ENCODE results near the gene TPSG1.

The TPSG1 gene

GRCh38 chr16:1217526-1217925 is 7.5 kb downstream of the TPSG1 start:
- H2AFZ ChIP-seq, result no peak overlapping the region
- H3K36me3 ChIP-seq (ENCODE audit: control insufficient read depth, insufficient read depth, low read length), result no peaks in the 10 kb centered on the region
- H3K79me2 ChIP-seq, result no peaks in the 10 kb centered on the region
- TF ChIP-seq, protein P1, sequence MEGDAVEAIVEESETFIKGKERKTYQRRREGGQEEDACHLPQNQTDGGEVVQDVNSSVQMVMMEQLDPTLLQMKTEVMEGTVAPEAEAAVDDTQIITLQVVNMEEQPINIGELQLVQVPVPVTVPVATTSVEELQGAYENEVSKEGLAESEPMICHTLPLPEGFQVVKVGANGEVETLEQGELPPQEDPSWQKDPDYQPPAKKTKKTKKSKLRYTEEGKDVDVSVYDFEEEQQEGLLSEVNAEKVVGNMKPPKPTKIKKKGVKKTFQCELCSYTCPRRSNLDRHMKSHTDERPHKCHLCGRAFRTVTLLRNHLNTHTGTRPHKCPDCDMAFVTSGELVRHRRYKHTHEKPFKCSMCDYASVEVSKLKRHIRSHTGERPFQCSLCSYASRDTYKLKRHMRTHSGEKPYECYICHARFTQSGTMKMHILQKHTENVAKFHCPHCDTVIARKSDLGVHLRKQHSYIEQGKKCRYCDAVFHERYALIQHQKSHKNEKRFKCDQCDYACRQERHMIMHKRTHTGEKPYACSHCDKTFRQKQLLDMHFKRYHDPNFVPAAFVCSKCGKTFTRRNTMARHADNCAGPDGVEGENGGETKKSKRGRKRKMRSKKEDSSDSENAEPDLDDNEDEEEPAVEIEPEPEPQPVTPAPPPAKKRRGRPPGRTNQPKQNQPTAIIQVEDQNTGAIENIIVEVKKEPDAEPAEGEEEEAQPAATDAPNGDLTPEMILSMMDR (IDR thresholded peaks at IDR 0.05), result no peak
- H3K4me3 ChIP-seq (ENCODE audit: low read depth, low read length), result no peak overlapping the region
- no peak overlapping the region for H3K4me2 ChIP-seq (ENCODE audit: low read length)
- H3K27ac ChIP-seq, result no peak overlapping the region
- no peak overlapping the region for H3K9ac ChIP-seq
- H3K9me3 ChIP-seq (ENCODE audit: control insufficient read depth, low read length), result no peaks in the 10 kb centered on the region
- H3K27me3 ChIP-seq (ENCODE audit: control insufficient read depth, insufficient read depth, low read length), result no peaks in the 10 kb centered on the region
- H3K4me1 ChIP-seq, result no peaks in the 10 kb centered on the region

DNA sequence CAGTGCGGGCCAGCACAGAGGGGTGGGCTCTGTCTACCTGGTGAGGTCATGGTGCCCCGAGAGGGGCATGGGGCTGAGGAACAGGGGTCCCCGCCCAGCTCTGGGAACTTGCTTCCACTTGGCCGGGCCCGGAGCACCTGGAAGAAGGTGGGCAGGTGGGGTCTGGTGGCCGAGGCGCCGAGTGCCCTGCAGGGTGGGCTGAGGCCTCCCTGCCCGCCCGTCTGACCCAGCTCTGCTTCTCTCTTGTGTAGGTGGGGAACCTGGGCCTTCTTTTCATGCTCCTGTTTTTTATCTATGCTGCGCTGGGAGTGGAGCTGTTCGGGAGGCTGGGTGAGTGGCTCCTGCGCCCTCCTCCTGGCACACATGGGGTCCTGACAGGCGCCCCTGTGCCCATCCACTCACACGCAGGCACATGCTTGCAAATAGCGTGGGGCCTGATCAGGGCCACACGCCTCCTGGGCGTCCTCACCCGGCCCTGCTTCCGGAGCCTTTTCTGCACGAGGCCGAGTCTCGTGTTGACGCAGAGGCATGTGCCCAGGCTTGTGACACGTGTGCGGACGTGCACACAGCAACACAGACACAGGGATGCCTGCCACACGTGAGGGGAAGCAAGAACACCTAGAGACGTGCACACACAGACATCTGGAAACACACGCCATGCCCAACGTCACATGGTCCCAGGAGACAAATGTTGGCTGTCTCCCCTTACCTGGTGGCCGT is 8.2 kb downstream of the TPSG1 start:
- Histone ChIP-seq H3K27ac (no peak overlapping the region), H3K4me2 (ENCODE audit: low read length) (no peak overlapping the region)

GRCh38 chr16:1216296-1216619 is 8.8 kb downstream of the TPSG1 start:
- H2AFZ ChIP-seq, result no peak overlapping the region
- H3K9ac ChIP-seq, result no peak overlapping the region
- no peaks in the 10 kb centered on the region for H3K4me1 ChIP-seq
- no peaks in the 10 kb centered on the region for H3K36me3 ChIP-seq (ENCODE audit: control insufficient read depth, insufficient read depth, low read length)
- H3K79me2 ChIP-seq, result no peaks in the 10 kb centered on the region
- H3K4me2 ChIP-seq (ENCODE audit: low read length), result no peak overlapping the region
- H3K9me3 ChIP-seq (ENCODE audit: control insufficient read depth, low read length), result no peaks in the 10 kb centered on the region
- H3K27me3 ChIP-seq (ENCODE audit: control insufficient read depth, insufficient read depth, low read length), result no peaks in the 10 kb centered on the region
- no peak overlapping the region for H3K4me3 ChIP-seq (ENCODE audit: low read depth, low read length)
- H3K27ac ChIP-seq, result no peak overlapping the region
- TF ChIP-seq, protein P1 (IDR thresholded peaks at IDR 0.05), result no peak

More for the DNA sequence above, 8.2 kb downstream of the TPSG1 start:
- Histone ChIP-seq H3K79me2 (no peaks in the 10 kb centered on the region), H3K4me3 (ENCODE audit: low read depth, low read length) (no peak overlapping the region), H3K9me3 (ENCODE audit: control insufficient read depth, low read length) (no peaks in the 10 kb centered on the region), H3K9ac (no peak overlapping the region), H2AFZ (no peak overlapping the region), H3K27me3 (ENCODE audit: control insufficient read depth, insufficient read depth, low read length) (no peaks in the 10 kb centered on the region), H3K4me1 (no peaks in the 10 kb centered on the region), H3K36me3 (ENCODE audit: control insufficient read depth, insufficient read depth, low read length) (no peaks in the 10 kb centered on the region)
- TF ChIP-seq, protein P1 (IDR thresholded peaks at IDR 0.05), result no peak

GRCh38 chr16:1215574-1216295 is 9.3 kb downstream of the TPSG1 start:
- Histone ChIP-seq H3K27ac (no peak overlapping the region), H3K4me1 (no peaks in the 10 kb centered on the region), H3K9ac (no peak overlapping the region), H3K36me3 (ENCODE audit: control insufficient read depth, insufficient read depth, low read length) (no peaks in the 10 kb centered on the region), H3K27me3 (ENCODE audit: control insufficient read depth, insufficient read depth, low read length) (no peaks in the 10 kb centered on the region), H2AFZ (no peak overlapping the region), H3K4me3 (ENCODE audit: low read depth, low read length) (no peak overlapping the region), H3K4me2 (ENCODE audit: low read length) (no peak overlapping the region), H3K9me3 (ENCODE audit: control insufficient read depth, low read length) (no peaks in the 10 kb centered on the region), H3K79me2 (no peaks in the 10 kb centered on the region)
- TF ChIP-seq, protein P1 (IDR thresholded peaks at IDR 0.05), result no peak
